GM11168 (cell line): ENCODE data around the gene CASP5.
"Not testable (repeated sequence)": the region's sequence is repeated elsewhere in the genome, so short reads cannot be mapped to it uniquely, and the experiment has no call there.

Experiments
- in situ Hi-C: fragments of 300-500 bp; cut with MboI; formaldehyde crosslinking; loops from one replicate; pipeline ENCODE4 v1.12.0; 2022; ENCODE audit warnings: low sequenced_read_pairs; ENCODE audit not compliant: unreplicated experiment

CASP5 gene

DNA sequence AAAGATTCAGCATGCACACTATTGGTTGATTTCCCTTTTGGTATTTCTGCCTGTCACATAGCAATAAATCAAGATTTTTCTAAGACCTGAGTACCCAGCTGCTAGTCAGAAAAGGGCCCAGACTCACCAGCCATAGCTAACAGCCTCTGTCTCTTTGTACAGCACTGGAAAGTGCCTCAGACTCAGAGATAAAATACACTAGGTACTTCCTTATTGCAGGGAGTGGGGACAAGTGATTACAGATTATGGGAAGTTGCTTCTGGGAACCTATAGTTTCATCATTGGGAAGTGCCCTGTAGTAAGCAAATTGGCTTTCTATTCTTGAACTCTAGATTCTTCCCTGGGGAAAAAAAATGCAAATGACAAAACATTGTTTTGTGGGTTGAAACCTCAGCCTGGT, at the start of gene CASP5:
TSS of gene CASP5 (minus strand) at position 166 of the 400 bp plus-strand sequence. CDS start at position 134, 32 bp downstream.
- in situ Hi-C loops: loop anchor here (25.0 kb wide), 1 partner anchor 436 kb away; no protein-coding TSS in a partner anchor

DNA sequence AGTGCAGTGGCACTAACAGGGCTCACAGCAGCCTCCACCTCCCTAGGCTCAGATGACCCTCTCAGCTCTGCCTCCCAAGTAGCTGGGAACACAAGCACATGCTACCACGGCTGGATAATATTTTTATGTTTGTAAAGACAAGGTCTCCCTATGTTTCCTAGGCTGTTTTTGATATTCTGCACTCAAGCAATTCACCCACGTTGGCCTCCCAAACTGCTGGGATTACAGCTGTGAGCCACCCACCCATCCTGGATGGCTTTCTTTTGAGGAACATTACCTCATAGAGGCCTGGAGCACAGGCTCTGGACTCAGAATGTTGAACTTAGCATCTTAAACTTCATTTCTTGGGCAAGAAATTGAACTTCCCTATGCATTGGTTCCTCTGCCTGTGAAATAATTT, 49.1 kb upstream of the CASP5 start:
- in situ Hi-C loops: not testable (repeated sequence)

GRCh38 chr11:105071089-105071732, 48.2 kb upstream of the CASP5 start:
- in situ Hi-C loops: no loop called here

DNA sequence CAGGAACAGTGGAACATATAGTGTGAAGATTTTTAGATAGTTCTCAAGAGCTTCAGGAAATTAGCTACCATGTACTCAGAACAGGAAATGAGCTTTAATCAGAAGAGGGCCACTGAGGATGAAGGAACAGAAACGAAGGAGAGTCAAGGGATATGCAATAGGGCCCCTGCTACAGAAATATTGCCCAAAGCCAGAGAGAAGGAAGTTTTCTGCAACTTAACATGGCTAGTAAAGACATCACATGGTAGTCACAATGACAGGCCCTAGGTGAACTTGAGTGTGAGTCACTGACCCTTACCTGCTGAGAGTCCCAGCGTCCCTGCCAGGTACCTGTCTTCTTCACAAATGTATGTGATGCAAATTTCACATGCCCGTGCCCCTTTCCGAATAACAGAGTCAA, 47.3 kb upstream of the CASP5 start:
- in situ Hi-C loops: no loop called here

DNA sequence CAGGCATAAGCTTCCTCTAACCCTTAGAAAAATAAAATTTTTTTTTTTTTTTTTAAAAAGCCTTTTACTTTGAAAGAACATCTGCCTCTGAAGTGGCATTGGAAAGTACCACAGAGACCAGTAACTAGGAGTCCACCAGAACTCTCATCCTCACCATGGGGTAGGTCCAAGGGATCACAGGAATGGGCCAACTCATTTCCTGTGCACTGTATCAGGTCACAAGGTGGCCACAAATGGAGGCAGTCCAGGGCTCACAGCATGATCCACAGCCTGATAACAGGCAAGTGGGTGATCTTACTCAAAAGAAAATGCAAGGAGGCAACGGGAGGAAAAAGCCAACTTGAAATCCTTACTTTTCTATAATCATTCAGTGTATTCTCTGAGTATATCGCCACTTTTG, 46.8 kb upstream of the CASP5 start:
- in situ Hi-C loops: not testable (repeated sequence)

DNA sequence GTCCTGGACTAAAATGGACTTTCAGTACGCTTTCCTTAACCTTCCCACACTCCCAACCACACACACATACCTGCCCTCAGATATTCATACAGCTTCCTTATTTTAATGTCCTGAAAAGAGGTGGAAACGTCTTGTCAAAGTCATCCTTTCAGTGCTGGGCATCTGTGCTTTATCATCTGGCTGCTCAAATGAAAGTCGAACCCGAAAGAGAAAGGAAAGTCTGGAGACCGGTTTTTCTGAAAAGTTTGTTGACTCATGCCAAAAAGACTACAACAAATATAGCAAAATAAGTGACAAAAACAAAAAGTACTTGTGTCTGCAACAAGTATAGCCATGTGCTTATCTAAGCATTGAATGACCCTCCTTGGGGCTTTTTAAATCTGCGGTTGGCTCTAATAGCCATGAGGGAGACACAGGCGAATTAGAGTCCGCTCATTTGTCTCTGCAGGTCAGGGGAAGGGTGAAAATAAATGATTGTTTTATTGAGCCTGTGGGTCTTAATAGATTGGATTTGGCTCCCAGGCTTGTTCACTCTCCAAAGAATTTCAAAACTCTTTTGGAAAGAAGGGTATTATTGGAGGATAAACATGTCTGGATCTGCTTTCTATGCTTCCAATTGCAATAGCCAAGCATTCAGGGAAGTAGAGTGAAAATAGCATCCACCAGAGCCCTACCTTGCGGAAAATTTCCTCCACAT, 40.4 kb upstream of the CASP5 start:
- in situ Hi-C loops: not testable (repeated sequence)

- in situ Hi-C loops: no loop called here
Observed at GRCh38 chr11:105057432-105057831, 34.5 kb upstream of the CASP5 start.

DNA sequence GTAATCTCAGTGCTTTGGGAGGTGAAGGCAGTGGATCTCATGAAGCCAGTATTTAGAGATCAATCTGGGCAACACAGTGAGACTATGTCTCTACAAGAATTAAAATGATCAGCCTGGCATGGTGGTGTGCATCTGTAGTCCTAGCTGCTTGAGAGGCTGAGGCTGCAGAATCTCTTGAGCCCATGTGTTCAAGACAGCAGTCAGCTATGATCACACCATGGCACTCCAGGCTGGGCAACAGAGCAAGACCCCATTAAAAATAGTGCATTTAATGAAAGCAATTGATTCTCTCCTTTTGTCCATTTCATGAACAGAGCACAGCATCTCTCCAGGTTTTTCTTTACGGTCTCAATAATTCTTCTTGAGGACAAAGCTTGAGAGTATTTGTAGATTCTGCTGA, 33.5 kb upstream of the CASP5 start:
- in situ Hi-C loops: no loop called here

GRCh38 chr11:105054723-105055493, 31.9 kb upstream of the CASP5 start:
- in situ Hi-C loops: no loop called here

DNA sequence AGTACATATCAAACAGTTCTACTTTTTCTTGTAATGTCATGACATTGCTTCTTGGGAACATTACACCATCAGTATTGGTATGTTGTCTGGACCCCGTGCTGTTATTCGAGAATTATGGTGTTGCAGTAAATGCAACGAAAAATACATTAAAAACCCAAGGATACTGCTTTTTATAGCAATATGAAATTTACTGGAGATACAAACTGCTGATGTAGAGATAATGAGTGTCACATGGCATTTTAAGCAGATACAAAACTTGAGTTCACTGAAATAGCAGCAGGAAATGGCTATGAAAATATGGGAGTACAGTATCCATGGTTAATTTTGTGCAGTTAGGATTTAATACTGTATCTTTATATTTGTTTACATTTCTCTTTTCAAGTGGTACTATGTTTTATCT, 29.5 kb upstream of the CASP5 start:
- in situ Hi-C loops: no loop called here

GRCh38 chr11:105051559-105051958, 28.6 kb upstream of the CASP5 start:
- in situ Hi-C loops: no loop called here

GRCh38 chr11:105049481-105049880, 26.5 kb upstream of the CASP5 start:
- in situ Hi-C loops: no loop called here

GRCh38 chr11:105046898-105047579, 24.1 kb upstream of the CASP5 start:
- in situ Hi-C loops: no loop called here

GRCh38 chr11:105045676-105046296, 22.8 kb upstream of the CASP5 start:
- in situ Hi-C loops: no loop called here

DNA sequence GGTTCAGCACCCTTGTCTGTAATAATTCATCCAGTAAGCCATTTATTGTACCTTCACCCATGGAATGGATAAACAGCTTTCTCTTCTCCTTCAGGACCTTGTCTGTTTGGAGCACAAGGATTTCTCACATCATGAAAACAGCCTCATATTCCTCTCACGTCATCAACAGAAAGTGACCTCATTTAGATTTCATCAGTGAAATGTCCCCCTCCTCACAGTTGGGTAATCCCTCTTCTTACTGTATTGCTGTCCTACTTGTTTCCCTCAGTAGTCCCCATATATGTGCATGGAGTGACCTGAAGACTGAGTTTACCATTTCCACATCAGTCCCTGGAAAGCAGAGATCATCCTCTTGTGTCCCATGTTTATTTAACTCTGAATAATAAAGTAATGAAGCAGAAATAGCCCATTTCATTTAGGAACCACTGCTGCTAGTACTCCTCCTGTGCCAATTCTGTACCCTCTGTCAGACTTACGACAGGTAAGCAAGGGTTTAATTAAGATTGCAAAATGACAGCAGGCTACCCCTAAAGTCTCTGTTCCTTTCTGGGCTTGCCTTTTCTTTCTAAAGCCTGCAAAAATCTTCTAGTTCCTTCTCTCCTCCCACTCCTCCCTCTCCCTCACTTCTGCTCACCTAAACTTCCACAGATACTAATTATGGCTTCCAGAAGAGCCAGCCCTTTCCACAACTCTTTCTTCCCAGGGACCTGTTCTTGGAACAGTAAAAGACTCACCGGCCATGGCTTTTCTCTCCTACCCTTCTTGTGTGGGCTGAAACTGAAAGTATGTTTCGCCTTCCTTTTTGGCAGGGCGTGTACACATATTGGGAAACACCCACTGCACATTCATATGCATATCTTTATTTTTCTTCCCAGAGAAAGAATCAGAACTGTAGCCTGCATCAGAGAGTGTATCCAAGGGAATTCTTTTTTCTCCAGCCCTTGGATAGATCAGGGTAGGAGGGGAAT, 21.9 kb upstream of the CASP5 start, which contains the start of gene CARD16:
TSS of gene CARD16 (minus strand) at position 779 of the 968 bp plus-strand sequence. CDS start at position 741, 38 bp downstream.
- in situ Hi-C loops: not testable (repeated sequence)

- in situ Hi-C loops: no loop called here
Observed at GRCh38 chr11:105042178-105042577, 19.2 kb upstream of the CASP5 start.

GRCh38 chr11:105040703-105041102, 17.7 kb upstream of the CASP5 start:
- in situ Hi-C loops: no loop called here

- in situ Hi-C loops: no loop called here
Observed at GRCh38 chr11:105034813-105035620, 12.0 kb upstream of the CASP5 start, which contains the start of gene CASP1. TSS of gene CASP1 (minus strand) at chr11:105035144. CDS start at chr11:105035113, 31 bp downstream.
